Measurements from ENCODE around the gene REELD1.

DNA sequence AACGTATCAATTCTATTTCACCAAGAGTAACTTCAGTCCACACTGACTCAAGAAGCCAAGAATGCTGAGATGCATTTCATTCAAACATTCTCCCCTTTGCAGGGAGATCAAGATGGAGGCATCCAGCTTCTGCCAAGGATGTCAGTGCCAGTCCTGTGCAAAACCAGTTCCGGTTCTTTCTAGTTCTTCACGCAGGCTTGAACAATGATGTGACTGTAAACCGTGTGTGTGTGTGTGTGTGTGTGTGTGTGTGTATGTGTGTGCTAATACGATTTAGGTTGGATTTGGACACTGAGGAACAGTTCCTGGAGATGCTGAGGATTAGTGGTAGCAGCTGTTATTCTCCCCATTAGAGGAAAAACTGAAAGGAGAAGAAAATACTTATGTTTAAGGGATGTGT is at the start of gene REELD1:
- no peak for TF ChIP-seq ARNTL (CRISPR knock-in tag; IDR thresholded peaks at IDR 0.05; ENCODE audit: borderline replicate concordance, low read depth)
- TF ChIP-seq, protein P1, sequence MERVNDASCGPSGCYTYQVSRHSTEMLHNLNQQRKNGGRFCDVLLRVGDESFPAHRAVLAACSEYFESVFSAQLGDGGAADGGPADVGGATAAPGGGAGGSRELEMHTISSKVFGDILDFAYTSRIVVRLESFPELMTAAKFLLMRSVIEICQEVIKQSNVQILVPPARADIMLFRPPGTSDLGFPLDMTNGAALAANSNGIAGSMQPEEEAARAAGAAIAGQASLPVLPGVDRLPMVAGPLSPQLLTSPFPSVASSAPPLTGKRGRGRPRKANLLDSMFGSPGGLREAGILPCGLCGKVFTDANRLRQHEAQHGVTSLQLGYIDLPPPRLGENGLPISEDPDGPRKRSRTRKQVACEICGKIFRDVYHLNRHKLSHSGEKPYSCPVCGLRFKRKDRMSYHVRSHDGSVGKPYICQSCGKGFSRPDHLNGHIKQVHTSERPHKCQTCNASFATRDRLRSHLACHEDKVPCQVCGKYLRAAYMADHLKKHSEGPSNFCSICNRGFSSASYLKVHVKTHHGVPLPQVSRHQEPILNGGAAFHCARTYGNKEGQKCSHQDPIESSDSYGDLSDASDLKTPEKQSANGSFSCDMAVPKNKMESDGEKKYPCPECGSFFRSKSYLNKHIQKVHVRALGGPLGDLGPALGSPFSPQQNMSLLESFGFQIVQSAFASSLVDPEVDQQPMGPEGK (CRISPR knock-in tag; IDR thresholded peaks at IDR 0.05; ENCODE audit: borderline replicate concordance): no peak
